Suprapubic skin (tissue), 3 donors: Measurements from ENCODE around the gene CCDC3.

ENCODE experiments used
- EP300 ChIP-seq: sonication (generic); formaldehyde crosslinking; IDR thresholded peaks from one replicate; pipeline ENCODE4 v1.6.1; 2017; ENCODE audit warnings: antibody characterized with exemption
- TF ChIP-seq, protein P1 (sequence below), 2 donors: fragments of 200-600 bp in 1 of 2; fragments of 450-650 bp in 1 of 2; sonication (generic) in 1 of 2; IDR thresholded peaks; one replicate each; pipeline ENCODE4 v1.5.1; 2016 to 2019; ENCODE audit warnings: antibody characterized with exemption in 2 of 2, mild to moderate bottlenecking in 1 of 2, moderate library complexity in 1 of 2

DNA sequence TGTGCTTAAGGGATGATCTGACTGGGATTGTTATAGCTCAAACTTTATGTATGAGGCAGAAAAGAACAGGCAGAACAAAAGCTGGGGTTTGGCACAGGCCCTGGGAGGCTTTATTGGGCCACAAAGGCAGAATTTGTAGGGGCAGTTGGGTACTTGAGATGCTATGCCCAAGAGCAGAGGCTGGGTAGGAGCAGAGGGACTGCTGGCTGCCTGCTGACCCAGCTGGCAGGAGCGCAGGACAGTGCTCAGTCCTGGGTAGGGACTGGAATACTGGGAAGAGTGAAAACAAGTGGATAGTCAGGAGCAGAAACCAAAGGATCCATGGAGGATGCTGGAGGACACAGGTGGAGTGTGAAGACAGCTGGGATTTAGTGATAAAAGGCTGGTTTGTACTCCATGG, 75.7 kb downstream of the CCDC3 start:
- TF ChIP-seq, protein P1, sequence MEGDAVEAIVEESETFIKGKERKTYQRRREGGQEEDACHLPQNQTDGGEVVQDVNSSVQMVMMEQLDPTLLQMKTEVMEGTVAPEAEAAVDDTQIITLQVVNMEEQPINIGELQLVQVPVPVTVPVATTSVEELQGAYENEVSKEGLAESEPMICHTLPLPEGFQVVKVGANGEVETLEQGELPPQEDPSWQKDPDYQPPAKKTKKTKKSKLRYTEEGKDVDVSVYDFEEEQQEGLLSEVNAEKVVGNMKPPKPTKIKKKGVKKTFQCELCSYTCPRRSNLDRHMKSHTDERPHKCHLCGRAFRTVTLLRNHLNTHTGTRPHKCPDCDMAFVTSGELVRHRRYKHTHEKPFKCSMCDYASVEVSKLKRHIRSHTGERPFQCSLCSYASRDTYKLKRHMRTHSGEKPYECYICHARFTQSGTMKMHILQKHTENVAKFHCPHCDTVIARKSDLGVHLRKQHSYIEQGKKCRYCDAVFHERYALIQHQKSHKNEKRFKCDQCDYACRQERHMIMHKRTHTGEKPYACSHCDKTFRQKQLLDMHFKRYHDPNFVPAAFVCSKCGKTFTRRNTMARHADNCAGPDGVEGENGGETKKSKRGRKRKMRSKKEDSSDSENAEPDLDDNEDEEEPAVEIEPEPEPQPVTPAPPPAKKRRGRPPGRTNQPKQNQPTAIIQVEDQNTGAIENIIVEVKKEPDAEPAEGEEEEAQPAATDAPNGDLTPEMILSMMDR (IDR thresholded peaks at IDR 0.05): no peak
- no peak for TF ChIP-seq EP300
